Mesothelial cell of epicardium (in vitro differentiated cells): ENCODE data around the gene LENG1. TPM values are rescaled to one million over a fixed set of nuclear protein-coding genes. Genes with fewer than 3 reads are reported as not detected.

Experiments
- DNase-seq, 2 experiments: peaks; one replicate each; pipeline ENCODE4 v3.0.0; 2021; ENCODE audit warnings: low spot score in 2 of 2; ENCODE audit not compliant: unreplicated experiment in 2 of 2
- H3K27ac Mint-ChIP-seq: 2 replicates; pipeline ENCODE4 v1.8.0; 2021; ENCODE audit warnings: mixed read lengths
- H3K27me3 Mint-ChIP-seq: 2 replicates; pipeline ENCODE4 v1.8.0; 2021; ENCODE audit warnings: low read depth, mixed read lengths
- H3K36me3 Mint-ChIP-seq: 2 replicates; pipeline ENCODE4 v1.8.0; 2021; ENCODE audit warnings: mixed read lengths
- H3K4me1 Mint-ChIP-seq: 2 replicates; pipeline ENCODE4 v1.8.0; 2021; ENCODE audit warnings: mixed read lengths
- H3K4me3 Mint-ChIP-seq: 2 replicates; pipeline ENCODE4 v1.8.0; 2021; ENCODE audit warnings: mild to moderate bottlenecking, moderate library complexity, mixed read lengths
- H3K9me3 Mint-ChIP-seq: 2 replicates; pipeline ENCODE4 v1.8.0; 2021; ENCODE audit warnings: mixed read lengths
- CTCF ChIP-seq: fragments of 200-600 bp; sonication (generic); IDR thresholded peaks from one replicate; pipeline ENCODE4 v1.5.0; 2021; ENCODE audit warnings: antibody characterized with exemption; ENCODE audit not compliant: unreplicated experiment
- total RNA-seq: library from RNA; stranded (reverse); gene quantifications from 3 replicates; pipeline ENCODE4 v1.2.1, GENCODE V29; 2021

The LENG1 gene
- total RNA-seq, 1 donor from 2014 or later: 6.4 TPM

- no peaks in the 10 kb centered on the region for H3K4me1 Mint-ChIP-seq
- H3K36me3 Mint-ChIP-seq: peaks cover 34% of the 10 kb centered on the region
- no peak for DNase-seq
- no peaks in the 10 kb centered on the region for H3K9me3 Mint-ChIP-seq
- H3K27ac Mint-ChIP-seq: no peak overlapping the region
- TF ChIP-seq CTCF: no peak
- no peaks in the 10 kb centered on the region for H3K27me3 Mint-ChIP-seq
- H3K4me3 Mint-ChIP-seq: no peak overlapping the region
Measured at GRCh38 chr19:54123682-54124081, 35.8 kb downstream of the LENG1 start.

GRCh38 chr19:54121259-54121658 is 38.3 kb downstream of the LENG1 start:
- Mint-ChIP-seq H3K4me3 (no peak overlapping the region), H3K36me3 (peaks cover 24% of the 10 kb centered on the region), H3K27me3 (no peaks in the 10 kb centered on the region), H3K27ac (no peak overlapping the region), H3K4me1 (peaks cover 9% of the 10 kb centered on the region), H3K9me3 (no peaks in the 10 kb centered on the region)
- no peak for DNase-seq
- TF ChIP-seq CTCF: no peak

GRCh38 chr19:54115109-54116063 is 44.1 kb downstream of the LENG1 start, which contains the start of the genes PRPF31 and TFPT:
Gene PRPF31, plus strand, starts transcription at chr19:54115754. Its CDS starts 2,525 bp downstream, at chr19:54118279.
Gene TFPT, minus strand, starts transcription at chr19:54115657. Its CDS starts 388 bp downstream, at chr19:54115269.
- Mint-ChIP-seq H3K4me3 (peak within 1 kb of the TSS; percentile 91), H3K27me3 (peaks cover 2% of the 10 kb centered on the region), H3K27ac (peak within 1 kb of the TSS; percentile 98), H3K9me3 (no peaks in the 10 kb centered on the region), H3K4me1 (peaks cover 25% of the 10 kb centered on the region), H3K36me3 (peaks cover 10% of the 10 kb centered on the region)
- DNase-seq: peak; percentile 94 to 96
- peak; percentile 19 for TF ChIP-seq CTCF

- peaks cover 25% of the 10 kb centered on the region for H3K4me1 Mint-ChIP-seq
- H3K27me3 Mint-ChIP-seq: peaks cover 2% of the 10 kb centered on the region
Measured at GRCh38 chr19:54114340-54115108, 45.0 kb downstream of the LENG1 start.

More at GRCh38 chr19:54114340-54115108, 45.0 kb downstream of the LENG1 start:
- no peak for DNase-seq
- peaks cover 4% of the 10 kb centered on the region for H3K36me3 Mint-ChIP-seq
- H3K4me3 Mint-ChIP-seq: peak overlapping the region; percentile 91
- TF ChIP-seq CTCF: no peak
- no peaks in the 10 kb centered on the region for H3K9me3 Mint-ChIP-seq
- peak overlapping the region; percentile 98 for H3K27ac Mint-ChIP-seq
